HCT116 (cell line): ENCODE results near the gene LMO2. TPM values are rescaled to one million over a fixed set of nuclear protein-coding genes. Genes with fewer than 3 reads are reported as not detected.

Experiments used
- ATAC-seq: fragments of 200-7000 bp; cut with Tn5 transposase; 2 replicates; pipeline ENCODE4 v1.9.1; 2020; ENCODE audit warnings: mild to moderate bottlenecking, moderate library complexity
- BruUV-seq: library from RNA; stranded (reverse); fragments of 400-500 nt; replicated peaks from 2 replicates; lab custom pipeline; 2021; lab: Mats Ljungman, UMichigan
- CTCF ChIA-PET: fragments of 300-600 bp; sonication (Branson Sonifier 250); formaldehyde crosslinking; loops from one replicate; lab custom pipeline; 2021; ENCODE audit warnings: antibody characterized with exemption; lab: Charles Lee
- POLR2A ChIA-PET: fragments of 300-600, 350-600 bp; sonication (Branson Sonifier 250); formaldehyde crosslinking; loops from one replicate; lab custom pipeline; 2021; ENCODE audit warnings: antibody characterized with exemption; lab: Charles Lee
- RAD21 ChIA-PET, 2 experiments: fragments of 300-600 bp; sonication (Branson Sonifier 250); formaldehyde crosslinking; loops; one replicate each; lab custom pipeline; 2023; ENCODE audit warnings: low total read pairs in 2 of 2; ENCODE audit not compliant: uncharacterized antibody in 2 of 2, unreplicated experiment in 2 of 2, low non-redundant PET in 1 of 2; lab: Charles Lee
- DNase-seq: peaks from one replicate; pipeline ENCODE4 v3.0.0-alpha.2; 2010; ENCODE audit warnings: low read depth, low spot score
- H2AFZ ChIP-seq: fragments of 200-600 bp; shearing (Covaris generic), sonication (generic); 2 replicates; pipeline ENCODE4 v1.6.1; 2017; ENCODE audit warnings: low read depth, mixed run types, mixed read lengths, antibody characterized with exemption, low read length; ENCODE audit not compliant: poor library complexity, severe bottlenecking
- H3K27ac ChIP-seq: 2 replicates; pipeline ENCODE4 v1.5.1; 2012; ENCODE audit warnings: low read depth, low read length
- H3K27me3 ChIP-seq: fragments of 200-600 bp; sonication (generic); 2 replicates; pipeline ENCODE4 v1.6.1; 2016; ENCODE audit warnings: mixed run types, low read length, mixed read lengths; ENCODE audit not compliant: insufficient read depth
- H3K36me3 ChIP-seq, 2 experiments: fragments of 200-500 bp in 1 of 2; fragments of 200-600 bp in 1 of 2; sonication (Bioruptor generic) in 1 of 2; sonication (generic) in 1 of 2; 2 replicates each; pipeline versions ENCODE4 v1.5.1 to v1.6.1; 2014 to 2016; ENCODE audit warnings: low read length in 2 of 2, inconsistent platforms in 1 of 2, mixed read lengths in 1 of 2, mixed run types in 1 of 2; ENCODE audit not compliant: insufficient read depth in 2 of 2, control insufficient read depth in 1 of 2
- H3K4me1 ChIP-seq, 2 experiments: fragments of 200-600 bp in 1 of 2; sonication (generic) in 1 of 2; 2 replicates each; pipeline versions ENCODE4 v1.5.1 to v1.6.1; 2012 to 2017; ENCODE audit warnings: low read length in 2 of 2, inconsistent platforms in 1 of 2, mild to moderate bottlenecking in 1 of 2, mixed read lengths in 1 of 2, mixed run types in 1 of 2, moderate library complexity in 1 of 2; ENCODE audit not compliant: insufficient read depth in 2 of 2, control insufficient read depth in 1 of 2
- H3K4me2 ChIP-seq: fragments of 200-600 bp; sonication (generic); 2 replicates; pipeline ENCODE4 v1.6.1; 2017; ENCODE audit warnings: mixed run types, low read length, mixed read lengths
- H3K4me3 ChIP-seq, 2 experiments: fragments of 200-600 bp in 1 of 2; sonication (generic) in 1 of 2; replicated peaks in 1 of 2; 2 replicates each; pipeline ENCODE4 v1.5.1; 2011 to 2016; ENCODE audit warnings: low read length in 2 of 2, control low read depth in 1 of 2, low read depth in 1 of 2, mild to moderate bottlenecking in 1 of 2, mixed read lengths in 1 of 2, mixed run types in 1 of 2
- H3K79me2 ChIP-seq: fragments of 200-600 bp; sonication (generic); 2 replicates; pipeline ENCODE4 v1.6.1; 2017; ENCODE audit warnings: mild to moderate bottlenecking, mixed run types, low read length, moderate library complexity, mixed read lengths; ENCODE audit not compliant: insufficient read depth
- H3K9ac ChIP-seq: fragments of 200-600 bp; sonication (generic); 2 replicates; pipeline ENCODE4 v1.6.1; 2016; ENCODE audit warnings: low read length, mixed read lengths
- H3K9me2 ChIP-seq: fragments of 200-600 bp; sonication (generic), shearing (Covaris generic); 2 replicates; pipeline ENCODE4 v1.6.1; 2017; ENCODE audit warnings: mixed run types, mild to moderate bottlenecking, moderate library complexity; ENCODE audit not compliant: insufficient read depth
- H3K9me3 ChIP-seq, 2 experiments: fragments of 200-500 bp in 1 of 2; fragments of 200-600 bp in 1 of 2; sonication (Bioruptor generic) in 1 of 2; sonication (generic) in 1 of 2; 2 replicates each; pipeline ENCODE4 v1.6.1; 2014 to 2017; ENCODE audit warnings: low read length in 2 of 2, mixed read lengths in 2 of 2, inconsistent platforms in 1 of 2, low read depth in 1 of 2, mild to moderate bottlenecking in 1 of 2, mixed run types in 1 of 2, moderate library complexity in 1 of 2; ENCODE audit not compliant: control insufficient read depth in 1 of 2, insufficient read depth in 1 of 2
- H4K20me1 ChIP-seq: fragments of 200-600 bp; sonication (generic), shearing (Covaris generic); 2 replicates; pipeline ENCODE4 v1.6.1; 2017; ENCODE audit warnings: mixed run types, mild to moderate bottlenecking, moderate library complexity; ENCODE audit not compliant: insufficient read depth
- CBX3 ChIP-seq: IDR thresholded peaks from 2 replicates; pipeline ENCODE4 v1.6.1; 2012; ENCODE audit warnings: low read depth
- CEBPB ChIP-seq: IDR thresholded peaks from 2 replicates; pipeline ENCODE4 v1.6.1; 2012; ENCODE audit warnings: low read depth
- CTCF ChIP-seq, 3 experiments: fragments of 200-600 bp in 1 of 3; sonication (generic) in 1 of 3; IDR thresholded peaks in 2 of 3; conservative IDR thresholded peaks in 1 of 3; 2 replicates each; pipeline ENCODE4 v1.5.1; 2012 to 2017; ENCODE audit warnings: low read depth in 2 of 3, low read length in 2 of 3, antibody characterized with exemption in 1 of 3, borderline replicate concordance in 1 of 3, control low read depth in 1 of 3, mild to moderate bottlenecking in 1 of 3, mixed read lengths in 1 of 3, mixed run types in 1 of 3, moderate library complexity in 1 of 3; ENCODE audit not compliant: insufficient read depth in 1 of 3
- EGR1 ChIP-seq: IDR thresholded peaks from 2 replicates; pipeline ENCODE4 v1.6.1; 2012; ENCODE audit warnings: low read depth
- EZH2 ChIP-seq: fragments of 200-600 bp; sonication (generic); IDR thresholded peaks from 2 replicates; pipeline ENCODE4 v1.6.1; 2017; ENCODE audit warnings: antibody characterized with exemption, mixed run types
- EZH2phosphoT487 ChIP-seq: fragments of 200-600 bp; IDR thresholded peaks from 2 replicates; pipeline ENCODE4 v1.6.1; 2018; ENCODE audit warnings: antibody characterized with exemption, borderline replicate concordance
- FOSL1 ChIP-seq: IDR thresholded peaks from 2 replicates; pipeline ENCODE4 v1.6.1; 2012; ENCODE audit warnings: low read depth
- MAX ChIP-seq: IDR thresholded peaks from 2 replicates; pipeline ENCODE4 v1.6.1; 2012
- POLR2A ChIP-seq: IDR thresholded peaks from 2 replicates; pipeline ENCODE4 v1.7.0; 2011; ENCODE audit warnings: borderline replicate concordance; ENCODE audit not compliant: insufficient read depth, insufficient read length; ENCODE audit errors: extremely low read depth
- POLR2AphosphoS5 ChIP-seq: IDR thresholded peaks from 2 replicates; pipeline ENCODE4 v1.6.1; 2011; ENCODE audit warnings: mild to moderate bottlenecking, low read depth, low read length, moderate library complexity
- RAD21 ChIP-seq: IDR thresholded peaks from 2 replicates; pipeline ENCODE4 v1.6.1; 2012; ENCODE audit warnings: low read depth, mild to moderate bottlenecking
- SRF ChIP-seq: IDR thresholded peaks from 2 replicates; pipeline ENCODE4 v1.6.1; 2012; ENCODE audit warnings: low read depth
- ZBTB33 ChIP-seq: IDR thresholded peaks from 2 replicates; pipeline ENCODE4 v1.6.1; 2011; ENCODE audit warnings: mild to moderate bottlenecking, low read length, moderate library complexity; ENCODE audit not compliant: insufficient replicate concordance; ENCODE audit errors: extremely low read depth
- intact Hi-C: fragments of 100-400 bp; cut with micrococcal nuclease; formaldehyde crosslinking; loops from 2 replicates; pipeline ENCODE4 v1.10.0; 2022
- total RNA-seq: library from RNA; stranded (reverse); gene quantifications from one replicate; pipeline ENCODE4 v1.2.1, GENCODE V29; 2021; ENCODE audit not compliant: unreplicated experiment

Gene LMO2
- total RNA-seq, 1 experiment from 2014 or later = 2.8 TPM

GRCh38 chr11:33896911-33897310 lies 5.0 kb upstream of the LMO2 start (continued):
- TF ChIP-seq CTCF (IDR thresholded peaks at IDR 0.05 in 2 of 3, conservative IDR thresholded peaks at IDR 0.05 in 1 of 3; ENCODE audit: borderline replicate concordance in 1 of 3, insufficient read depth in 1 of 3, low read depth in 2 of 3, low read length in 2 of 3) = no peak
- TF ChIP-seq EZH2 = no peak
- TF ChIP-seq, all 23 proteins: peak for 0

DNA sequence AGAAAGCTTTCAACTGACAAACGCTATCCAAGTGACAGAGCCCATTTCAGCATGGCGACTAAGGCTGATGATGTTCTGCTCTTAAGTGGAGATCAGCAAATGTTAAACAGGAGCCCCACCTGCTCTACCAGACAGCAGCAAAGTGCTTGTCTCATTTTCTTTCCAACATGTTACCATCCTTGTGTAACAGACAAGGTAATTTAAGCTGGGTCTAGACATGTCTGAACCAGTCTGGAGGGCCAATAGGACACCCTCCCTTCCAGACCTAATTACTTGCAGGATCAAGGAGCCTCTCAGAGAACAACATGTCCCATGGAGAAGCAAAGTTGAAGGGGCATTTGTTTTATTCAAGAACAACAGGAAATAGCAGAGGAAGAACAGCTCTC lies 3.9 kb upstream of the LMO2 start:
- Histone ChIP-seq H3K9ac (no peak overlapping the region), H3K4me2 (no peak overlapping the region), H3K4me3 (no peak overlapping the region), H3K4me1 (peaks cover 8 to 23% of the 10 kb centered on the region in 2 experiments), H3K27ac (no peak overlapping the region), H3K27me3 (no peaks in the 10 kb centered on the region), H3K79me2 (no peaks in the 10 kb centered on the region), H3K9me2 (no peaks in the 10 kb centered on the region), H3K9me3 (no peaks in the 10 kb centered on the region), H3K36me3 (no peaks in the 10 kb centered on the region), H4K20me1 (no peaks in the 10 kb centered on the region), H2AFZ (no peak overlapping the region)
- no peak for TF ChIP-seq FOSL1
- TF ChIP-seq EGR1 = no peak
- TF ChIP-seq EZH2phosphoT487 = no peak
- TF ChIP-seq ZBTB33 = no peak
- no peak for TF ChIP-seq RAD21
- TF ChIP-seq CEBPB = no peak
- no peak for TF ChIP-seq POLR2AphosphoS5
- TF ChIP-seq CBX3 = no peak
- no peak for TF ChIP-seq SRF
- no peak for TF ChIP-seq EZH2
- TF ChIP-seq MAX = no peak
- TF ChIP-seq POLR2A = no peak
- ChIA-PET POLR2A (no interaction called here), RAD21 (no interaction called here), CTCF (no interaction called here)
- intact Hi-C loops = no loop called here
- DNase-seq = no peak
- no TSS peak for BruUV-seq
- no peak for ATAC-seq
